Ammon's horn (tissue), 1 donor: ENCODE measurements around the gene ARHGAP21.

ENCODE experiments used
- DNase-seq: peaks from one replicate; pipeline ENCODE4 v3.0.0-alpha.2; 2016; ENCODE audit warnings: low spot score

The ARHGAP21 gene

DNA sequence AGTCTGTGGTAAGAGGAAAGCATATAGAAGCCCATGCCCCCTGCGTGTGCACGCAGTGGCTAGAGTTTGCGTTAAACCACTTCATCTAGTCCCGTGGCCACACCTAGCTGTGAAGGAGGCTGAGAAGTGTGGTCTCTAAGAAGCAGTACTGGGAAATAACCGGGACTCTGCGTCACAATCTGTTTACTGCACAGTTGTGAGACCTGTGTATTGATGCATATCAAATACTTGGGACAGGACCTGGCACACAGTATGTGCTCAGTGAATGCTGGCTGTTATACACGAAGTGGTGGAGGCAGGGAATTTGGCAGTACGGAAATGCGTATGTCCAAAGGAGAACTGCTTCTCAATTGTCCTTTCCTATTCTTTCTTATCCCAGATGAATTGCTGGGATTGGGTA lies 149.5 kb downstream of the ARHGAP21 start:
- DNase-seq = no peak

DNA sequence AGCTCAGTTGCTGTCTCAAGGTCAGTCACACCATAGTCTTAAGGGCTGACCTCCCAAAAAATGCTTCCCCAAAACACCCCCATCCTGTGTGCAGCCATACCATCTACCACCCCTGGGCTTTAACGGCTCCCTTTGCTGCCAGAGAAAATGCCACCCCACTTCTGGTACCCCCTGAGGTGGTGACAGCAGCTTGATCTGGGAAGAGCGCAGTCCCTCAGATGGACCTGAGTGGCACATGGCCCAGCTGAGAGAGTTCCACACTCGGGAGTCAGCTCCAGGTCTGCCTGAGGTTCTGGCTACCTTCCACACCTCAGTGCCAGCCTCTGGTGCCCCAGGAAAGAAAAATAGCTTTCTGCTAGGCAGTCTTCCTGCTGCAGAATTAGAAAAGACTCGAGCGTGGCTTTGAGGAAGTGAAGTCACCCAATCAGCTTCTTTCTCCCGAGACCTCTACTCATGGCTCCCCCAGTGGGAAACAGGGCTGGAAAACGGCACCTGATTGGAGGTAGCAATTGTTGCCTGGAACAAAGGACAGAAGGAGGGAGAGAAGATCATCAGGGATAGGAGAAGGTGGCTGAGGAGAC lies 151.7 kb downstream of the ARHGAP21 start:
- DNase-seq = no peak

GRCh38 chr10:24570658-24571426 lies 152.8 kb downstream of the ARHGAP21 start:
- no peak for DNase-seq

DNA sequence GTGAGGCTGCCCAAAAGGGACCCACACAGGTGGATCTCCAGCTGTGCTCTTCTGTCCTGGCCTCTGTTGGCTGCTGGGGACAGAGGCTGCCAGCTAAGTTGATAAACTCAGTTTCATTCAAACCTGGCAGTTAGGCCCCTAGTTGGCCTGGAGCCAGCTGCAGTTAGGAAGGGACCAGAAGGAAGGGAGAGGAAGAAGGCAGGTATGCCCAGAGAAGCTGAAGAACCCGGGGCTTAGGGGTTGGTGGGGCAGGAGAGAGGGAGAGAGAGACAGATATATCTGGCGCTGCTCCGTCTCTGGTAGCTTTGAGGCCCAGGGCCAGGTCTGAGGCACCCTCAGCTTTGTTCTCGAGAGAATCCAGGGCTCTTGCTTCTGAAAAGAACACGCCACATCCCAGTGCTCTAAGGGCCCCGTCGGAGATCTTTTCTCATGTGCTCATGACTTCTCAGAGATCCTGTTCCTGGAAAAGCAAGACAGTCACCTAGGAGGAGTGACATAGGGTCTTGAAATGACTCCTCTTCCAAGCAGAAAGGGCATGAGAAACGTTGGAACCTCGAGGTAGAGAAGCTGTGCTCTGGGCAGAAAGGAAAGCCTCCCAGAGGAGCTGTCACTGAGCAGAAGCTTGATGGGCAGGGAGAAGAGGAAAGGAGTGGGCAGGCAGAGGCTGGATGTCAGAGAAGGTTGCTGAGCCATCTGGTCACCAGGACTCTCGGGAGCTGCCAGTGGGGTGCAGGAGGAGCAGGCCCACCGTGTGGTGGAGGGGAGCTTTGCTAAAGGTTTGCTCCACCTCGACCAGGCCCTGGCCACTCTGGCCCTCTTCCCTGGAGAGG lies 153.6 kb downstream of the ARHGAP21 start:
- no peak for DNase-seq

- no peak for DNase-seq
Observed at GRCh38 chr10:24569330-24569796, 154.3 kb downstream of the ARHGAP21 start.

DNA sequence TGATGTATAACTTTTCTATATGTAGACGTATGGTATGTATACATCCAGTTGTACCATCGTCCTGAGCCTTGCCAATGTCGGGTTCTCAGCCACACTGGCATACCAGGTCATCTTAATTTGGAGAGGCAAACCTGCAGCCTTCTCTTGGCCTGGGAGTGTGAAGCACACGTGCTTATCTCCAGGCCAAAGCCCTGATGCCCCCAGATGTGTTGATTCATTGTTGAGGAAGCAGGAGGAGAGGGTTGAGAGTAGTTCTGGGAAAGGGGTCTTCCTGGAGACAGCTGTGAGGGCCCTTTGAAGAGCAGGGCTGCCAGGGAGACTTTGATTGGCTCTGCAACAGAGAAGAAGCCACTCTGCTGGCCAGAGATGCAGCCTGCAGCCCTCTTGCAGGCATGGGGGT lies 155.6 kb downstream of the ARHGAP21 start:
- no peak for DNase-seq

GRCh38 chr10:24561453-24561852 lies 162.2 kb downstream of the ARHGAP21 start:
- DNase-seq = no peak

DNA sequence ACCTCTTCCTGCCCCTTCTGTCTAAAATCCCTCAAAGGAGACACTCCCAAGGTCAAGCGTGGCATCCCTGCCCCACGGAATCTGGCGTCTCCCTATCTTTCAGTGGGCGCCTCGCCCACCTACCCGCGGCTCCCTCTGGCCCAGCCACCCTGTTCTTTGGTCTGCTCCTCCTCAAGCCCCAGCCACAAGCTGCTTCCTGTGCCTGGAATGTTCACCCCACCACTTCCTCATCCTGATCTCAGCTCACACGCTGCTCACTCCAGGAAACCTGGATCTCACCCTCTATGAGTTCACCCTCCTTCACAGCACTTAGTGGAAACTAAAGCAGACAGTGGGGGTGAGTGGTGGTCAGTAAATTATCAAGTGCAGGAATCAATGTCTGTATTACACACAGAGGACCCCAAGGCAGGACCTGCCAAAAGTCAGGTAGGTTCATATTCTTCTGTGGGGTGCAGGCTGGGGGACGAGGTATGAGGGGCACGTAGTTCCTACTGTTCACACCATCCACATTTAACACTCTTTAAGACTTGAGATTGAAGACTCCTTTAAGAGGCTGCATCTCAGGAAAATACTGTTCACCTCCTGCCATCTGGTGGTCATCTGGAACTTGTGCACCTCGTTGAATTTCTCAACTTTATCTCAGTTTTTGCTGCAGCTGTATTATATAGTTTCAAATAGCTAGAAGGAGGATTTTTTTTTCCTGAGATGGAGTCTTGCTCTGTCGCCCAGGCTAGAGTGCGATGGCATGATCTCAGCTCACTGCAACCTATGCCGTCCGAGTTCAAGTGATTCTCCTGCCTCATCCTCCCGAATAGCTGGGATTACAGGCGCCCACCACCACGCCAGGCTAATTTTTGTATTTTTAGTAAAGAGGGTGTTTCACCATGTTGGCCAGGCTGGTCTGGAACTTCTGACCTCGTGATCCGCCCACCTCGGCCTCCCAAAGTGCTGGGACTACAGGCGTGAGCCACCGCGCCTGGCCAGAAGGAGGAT lies 166.6 kb downstream of the ARHGAP21 start:
- peak; percentile 78 for DNase-seq

- DNase-seq = no peak
Observed at GRCh38 chr10:24556126-24556749, 167.4 kb downstream of the ARHGAP21 start.

DNA sequence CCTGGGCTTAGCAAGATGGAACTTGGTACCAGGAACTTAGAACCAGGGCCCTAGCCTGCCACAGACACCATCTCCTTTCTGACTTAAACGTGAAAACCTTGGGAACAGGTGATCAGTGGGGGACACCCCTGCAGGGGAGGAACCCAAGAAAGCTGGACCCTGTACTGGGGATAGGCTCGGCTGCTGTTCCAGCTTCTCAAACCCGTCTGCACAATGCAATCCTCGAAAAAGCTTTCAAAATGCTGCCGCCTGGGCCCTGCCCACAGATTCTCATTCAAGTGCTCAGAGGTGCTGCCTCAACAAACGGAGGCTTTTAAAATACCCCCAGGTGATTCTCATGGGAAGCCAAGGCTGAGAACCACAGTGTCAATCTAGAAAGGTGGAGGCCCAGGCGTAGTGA lies 169.7 kb downstream of the ARHGAP21 start:
- DNase-seq = no peak

DNA sequence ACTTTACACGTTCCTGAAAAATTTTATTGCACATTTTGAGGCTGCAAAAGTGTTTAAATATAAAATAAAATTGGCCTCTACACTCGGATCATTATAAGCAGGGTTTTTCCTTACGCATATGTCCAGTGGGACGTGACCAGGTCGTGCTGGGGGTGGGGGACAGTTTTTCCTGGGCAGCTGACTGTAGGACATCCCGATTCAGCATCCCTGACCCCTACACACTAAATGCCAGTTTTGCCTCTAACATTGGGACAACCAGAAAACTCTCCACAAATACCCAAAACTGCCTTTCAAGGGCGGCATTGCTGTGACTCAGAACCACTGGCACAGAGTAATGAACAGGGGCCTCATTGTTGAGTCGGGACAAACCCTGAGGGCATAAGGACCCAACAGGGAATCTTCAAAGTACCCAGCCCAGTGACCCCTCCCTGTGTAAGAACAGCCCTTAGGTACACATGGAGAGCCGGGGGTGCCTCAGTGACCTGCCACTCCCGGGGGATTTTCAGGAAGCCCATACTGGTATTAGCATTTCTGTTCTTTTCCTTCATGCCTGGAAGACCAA lies 170.6 kb downstream of the ARHGAP21 start:
- DNase-seq = no peak

DNA sequence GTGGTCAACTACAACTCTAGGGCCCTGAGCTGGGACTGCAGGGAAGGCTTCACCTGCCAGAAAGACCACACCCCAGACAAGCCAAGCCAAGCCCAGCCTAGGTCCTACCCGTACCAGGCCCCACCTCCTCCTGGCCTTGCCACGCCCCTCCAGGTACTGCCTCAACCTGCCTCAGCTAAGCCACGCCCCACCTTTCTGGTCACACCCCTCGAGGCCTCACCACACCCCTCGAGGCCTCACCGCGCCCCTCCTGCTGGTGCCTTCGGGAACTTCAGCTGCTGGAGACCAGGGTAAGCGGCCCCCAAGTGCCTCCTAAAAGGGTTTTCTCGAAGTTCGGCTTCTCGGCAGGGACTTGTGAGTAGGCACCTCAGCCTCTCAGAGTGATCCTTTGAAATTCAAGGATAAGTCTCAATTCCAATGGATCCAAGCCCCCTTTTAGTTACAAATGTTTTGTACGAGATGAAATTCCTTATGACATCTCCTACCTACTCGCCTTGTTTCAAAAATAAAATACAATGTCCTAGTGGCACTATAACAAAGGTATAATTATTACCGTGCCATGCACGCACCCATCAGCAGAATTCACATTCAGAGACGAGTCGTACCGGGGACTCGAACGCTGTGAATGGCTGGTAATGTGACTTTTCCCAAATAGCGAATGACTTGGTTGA lies 171.2 kb downstream of the ARHGAP21 start:
- no peak for DNase-seq

- DNase-seq = no peak
Observed at GRCh38 chr10:24551161-24551560, 172.5 kb downstream of the ARHGAP21 start.

DNA sequence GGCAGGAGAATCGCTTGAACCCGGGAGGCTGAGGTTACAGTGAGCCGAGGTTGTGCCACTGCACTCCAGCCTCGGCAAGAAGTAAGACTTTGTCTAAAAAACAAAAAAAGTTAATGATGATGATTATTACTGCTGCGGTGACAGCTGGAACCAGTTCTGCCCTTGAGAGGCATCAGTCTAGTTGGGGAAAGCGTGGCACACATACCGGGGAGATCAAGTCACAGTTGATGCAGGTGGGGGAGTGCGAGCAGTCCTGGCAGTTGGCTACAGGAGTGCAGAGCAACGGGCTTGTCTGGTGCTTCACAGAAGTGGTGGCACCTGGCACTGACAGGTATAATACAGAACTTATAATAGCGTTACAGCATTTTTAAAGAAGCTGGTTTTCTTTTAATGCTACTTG lies 173.0 kb downstream of the ARHGAP21 start:
- DNase-seq = no peak

- DNase-seq = no peak
Observed at GRCh38 chr10:24545585-24545984, 178.1 kb downstream of the ARHGAP21 start.

DNA sequence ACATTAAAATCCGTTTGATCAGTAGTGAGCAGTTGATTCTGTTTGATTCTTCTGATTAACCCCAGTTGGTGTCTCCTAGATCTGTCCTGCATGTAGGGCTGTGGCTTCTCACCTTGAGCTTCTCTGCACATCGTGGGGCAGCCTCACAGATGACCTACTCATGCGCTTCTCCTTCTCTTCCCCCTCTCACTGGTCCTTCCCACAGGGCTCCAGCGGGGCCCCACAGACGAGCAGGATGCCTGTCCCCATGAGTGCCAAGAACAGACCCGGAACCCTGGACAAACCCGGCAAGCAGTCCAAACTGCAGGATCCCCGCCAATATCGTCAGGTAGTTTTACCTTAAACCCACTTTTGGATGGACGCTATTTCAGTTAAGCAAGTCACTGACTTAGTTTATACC lies 178.9 kb downstream of the ARHGAP21 start:
- DNase-seq = no peak

DNA sequence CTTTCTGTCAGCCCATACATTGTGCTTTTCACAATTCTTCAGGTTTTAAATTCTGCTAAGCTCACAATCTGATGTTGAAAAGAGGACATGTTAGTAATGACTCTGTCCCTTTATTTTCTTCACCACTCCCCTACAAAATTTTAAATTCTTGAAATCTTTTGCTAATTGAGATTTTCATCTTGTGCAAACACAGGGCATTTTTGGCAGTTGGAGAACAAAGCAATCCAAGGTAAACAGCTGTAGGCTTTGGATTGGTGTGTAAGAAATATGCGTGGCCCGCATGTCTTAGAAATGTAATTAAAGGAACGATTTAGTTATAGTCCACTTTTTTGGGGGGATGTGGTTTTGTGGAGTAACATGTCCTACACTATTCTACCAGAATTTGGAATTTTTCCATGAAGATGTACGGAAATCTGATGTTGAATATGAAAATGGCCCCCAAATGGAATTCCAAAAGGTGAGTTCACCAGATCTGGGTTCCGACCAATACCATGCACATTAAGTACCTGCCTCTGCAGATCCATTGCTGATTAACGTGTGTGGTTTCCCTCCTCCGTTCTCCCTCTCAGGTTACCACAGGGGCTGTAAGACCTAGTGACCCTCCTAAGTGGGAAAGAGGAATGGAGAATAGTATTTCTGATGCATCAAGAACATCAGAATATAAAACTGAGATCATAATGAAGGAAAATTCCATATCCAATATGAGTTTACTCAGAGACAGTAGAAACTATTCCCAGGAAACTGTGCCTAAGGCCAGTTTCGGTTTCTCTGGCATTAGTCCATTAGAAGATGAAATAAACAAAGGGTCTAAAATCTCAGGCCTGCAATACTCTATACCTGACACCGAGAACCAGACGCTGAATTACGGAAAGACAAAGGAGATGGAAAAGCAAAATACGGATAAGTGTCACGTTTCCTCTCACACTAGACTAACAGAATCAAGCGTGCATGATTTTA lies 181.1 kb downstream of the ARHGAP21 start:
- no peak for DNase-seq

- DNase-seq = no peak
Observed at GRCh38 chr10:24541239-24541753, 182.4 kb downstream of the ARHGAP21 start.

- no peak for DNase-seq
Observed at GRCh38 chr10:24536636-24537035, 187.1 kb downstream of the ARHGAP21 start.
